Endothelial cell of umbilical vein (primary cell): Measurements from ENCODE around the gene KDM7A. TPM values are rescaled to one million over a fixed set of nuclear protein-coding genes. Genes with fewer than 3 reads are reported as not detected.

Source experiments
- BruUV-seq: library from RNA; stranded (reverse); fragments of 400-500 nt; replicated peaks from 2 replicates; lab custom pipeline; 2021; lab: Mats Ljungman, UMichigan
- CTCF ChIA-PET: fragments of 300-600, 350-600 bp; sonication (Branson Sonifier 250); formaldehyde crosslinking; loops from one replicate; lab custom pipeline; 2021; ENCODE audit warnings: antibody characterized with exemption, inconsistent platforms; lab: Charles Lee
- POLR2A ChIA-PET: fragments of 300-600, 350-600 bp; sonication (Branson Sonifier 250); formaldehyde crosslinking; loops from one replicate; lab custom pipeline; 2021; ENCODE audit warnings: antibody characterized with exemption, inconsistent platforms; lab: Charles Lee
- DNase-seq: peaks from one replicate; pipeline ENCODE4 v3.0.0-alpha.2; 2011; ENCODE audit warnings: low read depth, low spot score
- FAIRE-seq: peaks from 2 replicates; lab custom pipeline; 2011; peaks lifted over from hg19 to GRCh38; lab: Jason Lieb, UNC
- H2AFZ ChIP-seq: 2 replicates; pipeline ENCODE4 v1.6.0; 2012; ENCODE audit warnings: low read depth, low read length, control low read depth, inconsistent platforms
- H3K27ac ChIP-seq: 2 replicates; pipeline ENCODE4 v1.5.1; 2011; ENCODE audit warnings: low read depth, mild to moderate bottlenecking, control low read depth, low read length, moderate library complexity; ENCODE audit not compliant: insufficient read depth
- H3K27me3 ChIP-seq, 2 experiments: 2 replicates each; pipeline versions ENCODE4 v1.6.0 to v1.6.1; 2011; ENCODE audit warnings: low read length in 2 of 2, mixed read lengths in 1 of 2; ENCODE audit not compliant: control insufficient read depth in 2 of 2, insufficient read depth in 2 of 2
- H3K36me3 ChIP-seq, 2 experiments: 2 replicates in 1 of 2; 3 replicates in 1 of 2; pipeline ENCODE4 v1.5.1; 2011; ENCODE audit warnings: low read length in 2 of 2, mild to moderate bottlenecking in 1 of 2, moderate library complexity in 1 of 2; ENCODE audit not compliant: control insufficient read depth in 2 of 2, insufficient read depth in 2 of 2; ENCODE audit errors: extremely low read depth in 1 of 2
- H3K4me1 ChIP-seq: 3 replicates; pipeline ENCODE4 v1.5.1; 2011; ENCODE audit warnings: mild to moderate bottlenecking, low read length; ENCODE audit not compliant: control insufficient read depth, insufficient read depth; ENCODE audit errors: extremely low read depth
- H3K4me2 ChIP-seq: 2 replicates; pipeline ENCODE4 v1.6.1; 2011; ENCODE audit warnings: low read length, control low read depth, mixed read lengths; ENCODE audit not compliant: insufficient read depth
- H3K4me3 ChIP-seq, 3 experiments: fragments of 200-600 bp in 1 of 3; sonication (generic), shearing (Covaris generic) in 1 of 3; replicated peaks in 1 of 3; 2 replicates each; pipeline ENCODE4 v1.5.1; 2011 to 2016; ENCODE audit warnings: control low read depth in 3 of 3, low read length in 3 of 3, mild to moderate bottlenecking in 2 of 3, inconsistent platforms in 1 of 3, low read depth in 1 of 3, moderate library complexity in 1 of 3; ENCODE audit not compliant: insufficient read depth in 1 of 3
- H3K79me2 ChIP-seq: 2 replicates; pipeline ENCODE4 v1.6.0; 2012; ENCODE audit warnings: low read length, inconsistent platforms; ENCODE audit not compliant: control insufficient read depth, insufficient read depth
- H3K9ac ChIP-seq: replicated peaks from 2 replicates; pipeline ENCODE3; 2011; ENCODE audit warnings: low read length, control low read depth; ENCODE audit not compliant: insufficient read depth; ENCODE audit errors: extremely low read depth
- H3K9me1 ChIP-seq: replicated peaks from 3 replicates; pipeline ENCODE4 v1.6.0; 2011; ENCODE audit warnings: mild to moderate bottlenecking, low read length; ENCODE audit not compliant: control insufficient read depth, insufficient read depth; ENCODE audit errors: extremely low read depth
- H3K9me3 ChIP-seq: replicated peaks from 2 replicates; pipeline ENCODE4 v1.5.1; 2012; ENCODE audit warnings: low read length, inconsistent platforms; ENCODE audit not compliant: control insufficient read depth, insufficient read depth
- H4K20me1 ChIP-seq: replicated peaks from 2 replicates; pipeline ENCODE3; 2011; ENCODE audit warnings: mild to moderate bottlenecking, low read length; ENCODE audit not compliant: control insufficient read depth, insufficient read depth; ENCODE audit errors: extremely low read depth
- CTCF ChIP-seq, 2 donors: IDR thresholded peaks; 1 replicate in 1 of 2; 2 replicates in 1 of 2; pipeline ENCODE4 v1.5.1; 2011; ENCODE audit warnings: low read length in 2 of 2, mild to moderate bottlenecking in 2 of 2, moderate library complexity in 2 of 2, control low read depth in 1 of 2, inconsistent platforms in 1 of 2, low read depth in 1 of 2; ENCODE audit not compliant: insufficient read depth in 1 of 2; ENCODE audit errors: extremely low read depth in 1 of 2
- EZH2 ChIP-seq: IDR thresholded peaks from 2 replicates; pipeline ENCODE4 v1.6.1; 2012; ENCODE audit warnings: borderline replicate concordance, low read depth, mild to moderate bottlenecking, moderate library complexity, low read length, inconsistent platforms; ENCODE audit not compliant: severe bottlenecking
- FOS ChIP-seq: IDR thresholded peaks from 2 replicates; pipeline ENCODE4 v1.6.1; 2011; ENCODE audit warnings: mild to moderate bottlenecking, low read length, moderate library complexity, borderline replicate concordance; ENCODE audit not compliant: insufficient read depth
- GATA2 ChIP-seq: IDR thresholded peaks from 2 replicates; pipeline ENCODE4 v1.7.0; 2011; ENCODE audit warnings: low read depth, mild to moderate bottlenecking, moderate library complexity, mixed read lengths, low read length; ENCODE audit not compliant: insufficient read length, insufficient read depth
- JUN ChIP-seq: IDR thresholded peaks from 2 replicates; pipeline ENCODE4 v1.6.1; 2011; ENCODE audit warnings: borderline replicate concordance, low read depth; ENCODE audit not compliant: insufficient read length, insufficient read depth
- MAX ChIP-seq: IDR thresholded peaks from 2 replicates; pipeline ENCODE4 v1.6.1; 2011; ENCODE audit not compliant: insufficient read depth, insufficient read length
- MYC ChIP-seq: IDR thresholded peaks from one replicate; pipeline ENCODE4 v1.6.1; 2011; ENCODE audit warnings: mild to moderate bottlenecking, low read depth, low read length
- POLR2A ChIP-seq: IDR thresholded peaks from 2 replicates; pipeline ENCODE4 v1.6.1; 2012; ENCODE audit warnings: low read depth, mild to moderate bottlenecking, control low read depth, low read length
- POLR2AphosphoS5 ChIP-seq: IDR thresholded peaks from 2 replicates; pipeline ENCODE4 v1.6.1; 2012; ENCODE audit warnings: low read depth, mild to moderate bottlenecking, control low read depth, low read length, moderate library complexity; ENCODE audit not compliant: insufficient read depth
- dilution Hi-C: fragments of 300-500 bp; cut with MboI; formaldehyde crosslinking; loops from one replicate; pipeline ENCODE4 v1.15.0; 2019; ENCODE audit warnings: low sequenced_read_pairs; ENCODE audit not compliant: extremely low pct_ligation_motif_present
- intact Hi-C: fragments of 100-400 bp; cut with micrococcal nuclease; formaldehyde crosslinking; loops from one replicate; pipeline ENCODE4 v1.10.0; 2022
- polyA plus RNA-seq, 4 experiments: library from polyadenylated mRNA; depleted of rRNA in 3 of 4; stranded (reverse) in 3 of 4; unstranded in 1 of 4; fragments of >200 nt; gene quantifications; 2 replicates each; pipeline versions ENCODE4 v1.2.1 to v1.2.3, GENCODE V29; 2011 to 2012; ENCODE audit warnings: missing spikeins in 1 of 4
- total RNA-seq: library from RNA; stranded (reverse); gene quantifications from 2 replicates; pipeline ENCODE4 v1.2.3, GENCODE V29; 2021

The KDM7A gene
- total and polyA plus RNA-seq, 2 donors (not counting 3 experiments of a cell fraction or from before 2014, with no cell fraction given): 2.4 to 7.3 TPM

DNA sequence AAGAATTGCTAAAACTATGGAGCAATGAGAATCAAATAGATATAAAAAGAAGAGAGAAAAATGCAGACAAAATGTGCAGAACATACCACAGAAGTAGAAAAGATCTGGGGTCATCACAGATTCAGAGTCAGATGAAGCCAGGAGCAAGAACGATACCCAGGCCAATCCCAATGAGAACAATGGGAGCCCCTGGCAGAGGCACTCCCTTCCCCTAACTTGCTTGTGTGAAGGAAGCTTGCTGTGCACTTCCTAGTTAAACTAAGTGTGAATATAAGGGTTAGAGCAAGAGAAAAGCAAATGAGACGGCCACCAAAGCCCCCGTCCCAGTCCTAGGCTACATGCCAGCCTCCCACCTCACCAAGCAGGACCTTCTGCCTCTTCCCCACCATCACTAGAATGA, 126.7 kb downstream of the KDM7A start:
- FAIRE-seq: no peak
- no peaks in the 10 kb centered on the region for H3K79me2 ChIP-seq
- no TSS peak for BruUV-seq
- peak overlapping the region; percentile 72 for H3K27ac ChIP-seq
- no peak for DNase-seq
- no peak for TF ChIP-seq MAX
- TF ChIP-seq JUN: no peak
- TF ChIP-seq GATA2: no peak
- TF ChIP-seq CTCF (IDR thresholded peaks at IDR 0.05; ENCODE audit: extremely low read depth in 1 of 2, insufficient read depth in 1 of 2, low read depth in 1 of 2, low read length in 2 of 2): no peak
- no peak for TF ChIP-seq POLR2AphosphoS5
- no peak for TF ChIP-seq FOS
- no peak for TF ChIP-seq POLR2A
- TF ChIP-seq EZH2: no peak
- TF ChIP-seq MYC: no peak
- H2AFZ ChIP-seq: peak overlapping the region; percentile 69
- no peaks in the 10 kb centered on the region for H3K27me3 ChIP-seq
- H3K4me1 ChIP-seq: peaks cover 24% of the 10 kb centered on the region
- H3K9me3 ChIP-seq: no peaks in the 10 kb centered on the region
- H3K36me3 ChIP-seq: peaks cover 8 to 12% of the 10 kb centered on the region in 2 experiments
- H4K20me1 ChIP-seq: no peaks in the 10 kb centered on the region
- intact Hi-C loops: no loop called here
- H3K4me3 ChIP-seq: peak overlapping the region in 1 of 3 experiments; percentile 1
- no peaks in the 10 kb centered on the region for H3K9me1 ChIP-seq
- H3K9ac ChIP-seq: peak overlapping the region; percentile 56
- CTCF ChIA-PET: interaction anchor here (2.5 kb wide), 1 partner anchor 9 kb away, joined by 6 read pairs; no protein-coding TSS in a partner anchor
- H3K4me2 ChIP-seq: peak overlapping the region; percentile 60
- dilution Hi-C loops: no loop called here
- POLR2A ChIA-PET: interaction anchor here (1.3 kb wide), 1 partner anchor 10 kb away, joined by 5 read pairs; no protein-coding TSS in a partner anchor
